SK-N-SH (cell line): Measurements from ENCODE around the gene PPP3CA.
"Not testable (repeated sequence)": the region's sequence is repeated elsewhere in the genome, so short reads cannot be mapped to it uniquely, and the experiment has no call there.

Experiments
- CHD2 ChIP-seq: fragments of 150-350 bp; IDR thresholded peaks from 2 replicates; pipeline ENCODE4 v1.6.1; 2018; ENCODE audit warnings: low read length; ENCODE audit not compliant: partially characterized antibody
- CTCF ChIP-seq: fragments of 200-600 bp; sonication (generic); IDR thresholded peaks from 2 replicates; pipeline ENCODE4 v1.6.1; 2017; ENCODE audit warnings: antibody characterized with exemption, mild to moderate bottlenecking, moderate library complexity
- JUND ChIP-seq: IDR thresholded peaks from 2 replicates; pipeline ENCODE4 v1.4.0; 2012
- MAX ChIP-seq: IDR thresholded peaks from 2 replicates; pipeline ENCODE4 v1.4.0; 2012; ENCODE audit warnings: low read depth
- MXI1 ChIP-seq: IDR thresholded peaks from 2 replicates; pipeline ENCODE4 v1.6.1; 2012; ENCODE audit warnings: mild to moderate bottlenecking, low read depth, low read length, improper control_type of control experiment
- RFX5 ChIP-seq: IDR thresholded peaks from 2 replicates; pipeline ENCODE4 v1.6.1; 2012; ENCODE audit warnings: mild to moderate bottlenecking, improper control_type of control experiment, low read length
- RXRA ChIP-seq: IDR thresholded peaks from 2 replicates; pipeline ENCODE4 v1.4.0; 2012; ENCODE audit warnings: low read depth, mild to moderate bottlenecking, borderline replicate concordance

GRCh38 chr4:101234141-101234540 is 113.2 kb downstream of the PPP3CA start:
- TF ChIP-seq JUND, CTCF, RFX5, CHD2, MXI1, MAX, RXRA: not testable (repeated sequence)
